Activated CD4-positive, alpha-beta T cell treated with anti-CD3 and anti-CD28 coated beads, Interleukin-2, amount 50 U/mL, for 4 hours (primary cell): ENCODE data around the gene AGPS.
"Not testable (repeated sequence)": the region's sequence is repeated elsewhere in the genome, so short reads cannot be mapped to it uniquely, and the experiment has no call there.

Experiments used
- DNase-seq, 2 experiments: peaks; one replicate each; pipeline ENCODE4 v3.0.0-alpha.2; 2020

Gene AGPS

GRCh38 chr2:177424120-177424519 is 31.5 kb downstream of the AGPS start:
- not testable (repeated sequence) for DNase-seq

- DNase-seq: not testable (repeated sequence)
Measured at GRCh38 chr2:177424620-177425019, 32.0 kb downstream of the AGPS start.

- no peak for DNase-seq
Measured at GRCh38 chr2:177427316-177427715, 34.7 kb downstream of the AGPS start.

GRCh38 chr2:177427936-177428335 is 35.4 kb downstream of the AGPS start:
- not testable (repeated sequence) for DNase-seq

GRCh38 chr2:177429688-177430325 is 37.2 kb downstream of the AGPS start:
- no peak for DNase-seq

GRCh38 chr2:177430411-177430810 is 37.8 kb downstream of the AGPS start:
- no peak for DNase-seq

- not testable (repeated sequence) for DNase-seq
Measured at GRCh38 chr2:177431111-177431725, 38.6 kb downstream of the AGPS start.

GRCh38 chr2:177432703-177433102 is 40.1 kb downstream of the AGPS start:
- DNase-seq: no peak

- no peak for DNase-seq
Measured at GRCh38 chr2:177433402-177433801, 40.8 kb downstream of the AGPS start.

GRCh38 chr2:177434475-177434874 is 41.9 kb downstream of the AGPS start:
- no peak for DNase-seq

DNA sequence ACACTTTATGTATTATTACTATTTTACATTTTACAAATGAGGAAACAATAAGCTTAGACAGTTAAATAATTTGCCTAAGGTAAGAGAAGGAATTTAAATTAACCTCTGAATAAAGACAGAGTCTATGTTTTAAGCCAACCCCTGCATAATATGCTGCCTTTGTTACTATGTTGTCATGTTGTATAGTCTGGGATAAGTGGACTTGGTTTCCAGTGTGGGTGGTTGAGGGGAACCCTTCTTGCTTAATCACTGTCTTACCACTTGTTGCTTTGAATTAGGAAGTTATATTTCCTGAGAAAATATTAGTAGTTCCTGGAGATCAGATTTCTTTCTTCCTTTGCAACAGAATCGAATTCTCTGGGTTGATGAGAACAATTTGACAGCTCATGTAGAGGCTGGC is 52.6 kb downstream of the AGPS start:
- DNase-seq: no peak

DNA sequence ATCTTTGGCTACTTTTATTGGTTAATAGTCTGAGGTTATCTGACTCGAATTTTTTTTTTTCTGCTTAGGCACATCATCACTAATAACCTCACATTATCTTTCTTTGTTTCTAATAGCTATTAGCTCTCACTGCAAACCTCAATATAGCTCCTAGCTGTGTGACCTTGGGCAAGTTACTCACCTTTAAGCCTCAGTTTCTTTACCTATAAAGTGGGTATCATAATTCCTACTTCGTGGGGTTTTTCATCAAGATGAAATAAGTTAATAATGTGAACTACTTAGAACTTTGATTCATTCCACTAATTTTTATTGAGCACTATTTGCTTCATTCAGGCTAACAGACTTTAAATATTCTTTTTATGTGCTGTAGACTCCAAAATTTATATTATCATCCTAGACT is 55.5 kb downstream of the AGPS start:
- DNase-seq: no peak

DNA sequence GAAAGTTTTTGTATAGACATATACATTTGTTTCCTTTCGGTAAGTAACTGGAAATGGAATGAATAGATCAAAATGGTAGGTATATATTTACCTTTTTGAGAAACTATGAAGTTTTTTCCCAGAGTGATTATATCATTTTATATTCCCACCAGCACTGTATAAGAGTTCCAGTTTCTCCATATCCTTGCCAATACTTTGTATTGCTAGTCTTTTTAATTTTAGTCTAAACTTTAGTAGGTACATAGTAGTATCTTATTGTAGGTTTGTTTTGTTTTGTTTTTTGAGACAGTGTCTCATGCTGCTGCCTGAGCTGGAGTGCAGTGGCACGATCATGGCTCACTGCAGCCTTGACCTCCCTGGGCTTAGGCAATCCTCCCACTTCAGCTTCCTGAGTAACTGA is 56.6 kb downstream of the AGPS start:
- DNase-seq: no peak

DNA sequence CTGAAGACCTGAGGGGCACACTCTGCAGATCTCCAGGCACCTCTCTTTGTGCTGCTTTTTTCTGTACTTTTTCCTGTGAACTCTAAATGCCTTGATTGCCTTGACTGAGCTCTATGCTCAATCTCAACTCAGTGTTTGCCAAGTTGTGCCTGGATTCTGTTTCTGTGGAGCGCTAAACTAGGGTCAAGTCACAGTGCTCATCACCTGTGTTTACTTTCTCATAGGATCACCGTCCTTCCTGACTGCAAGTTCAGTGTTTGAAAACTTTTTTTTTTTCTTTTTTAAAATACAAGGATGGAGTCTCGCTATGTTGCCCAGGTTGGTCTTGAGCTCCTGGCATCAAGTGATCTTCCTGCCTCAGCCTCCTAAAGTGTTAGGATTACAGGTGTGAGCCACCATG is 62.6 kb downstream of the AGPS start:
- no peak for DNase-seq

DNA sequence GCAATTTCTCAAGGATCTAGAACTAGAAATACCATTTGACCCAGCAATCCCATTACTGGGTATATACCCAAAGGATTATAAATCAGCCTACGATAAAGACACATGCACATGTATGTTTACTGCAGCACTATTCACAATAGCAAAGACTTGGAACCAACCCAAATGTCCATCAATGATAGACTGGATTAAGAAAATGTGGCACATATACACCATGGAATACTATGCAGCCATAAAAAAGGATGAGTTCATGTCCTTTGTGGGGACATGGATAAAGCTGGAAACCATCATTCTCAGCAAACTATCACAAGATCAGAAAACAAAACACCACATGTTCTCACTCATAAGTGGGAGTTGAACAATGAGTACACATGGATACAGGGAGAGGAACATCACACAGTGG is 67.2 kb downstream of the AGPS start:
- not testable (repeated sequence) for DNase-seq

- DNase-seq: no peak
Measured at GRCh38 chr2:177460973-177461585, 68.5 kb downstream of the AGPS start.

DNA sequence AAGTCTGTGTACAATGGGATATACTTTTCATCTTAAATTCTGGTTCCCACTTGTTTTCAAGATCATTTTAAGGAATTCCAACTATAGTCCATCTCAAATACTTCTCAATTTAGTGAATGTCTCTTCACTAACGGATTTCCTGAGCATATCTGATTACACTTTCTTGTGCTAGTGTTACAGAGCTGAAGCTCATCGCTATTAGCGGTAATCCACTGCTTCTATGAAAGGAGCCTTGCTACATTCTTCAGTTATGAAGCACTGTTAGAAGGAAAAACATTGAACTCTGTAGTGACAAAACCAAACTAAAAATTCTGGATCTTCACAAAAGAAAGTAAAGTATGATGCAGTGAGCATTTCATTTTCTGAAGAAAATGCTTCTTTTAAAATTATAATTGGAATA is 72.0 kb downstream of the AGPS start:
- no peak for DNase-seq

DNA sequence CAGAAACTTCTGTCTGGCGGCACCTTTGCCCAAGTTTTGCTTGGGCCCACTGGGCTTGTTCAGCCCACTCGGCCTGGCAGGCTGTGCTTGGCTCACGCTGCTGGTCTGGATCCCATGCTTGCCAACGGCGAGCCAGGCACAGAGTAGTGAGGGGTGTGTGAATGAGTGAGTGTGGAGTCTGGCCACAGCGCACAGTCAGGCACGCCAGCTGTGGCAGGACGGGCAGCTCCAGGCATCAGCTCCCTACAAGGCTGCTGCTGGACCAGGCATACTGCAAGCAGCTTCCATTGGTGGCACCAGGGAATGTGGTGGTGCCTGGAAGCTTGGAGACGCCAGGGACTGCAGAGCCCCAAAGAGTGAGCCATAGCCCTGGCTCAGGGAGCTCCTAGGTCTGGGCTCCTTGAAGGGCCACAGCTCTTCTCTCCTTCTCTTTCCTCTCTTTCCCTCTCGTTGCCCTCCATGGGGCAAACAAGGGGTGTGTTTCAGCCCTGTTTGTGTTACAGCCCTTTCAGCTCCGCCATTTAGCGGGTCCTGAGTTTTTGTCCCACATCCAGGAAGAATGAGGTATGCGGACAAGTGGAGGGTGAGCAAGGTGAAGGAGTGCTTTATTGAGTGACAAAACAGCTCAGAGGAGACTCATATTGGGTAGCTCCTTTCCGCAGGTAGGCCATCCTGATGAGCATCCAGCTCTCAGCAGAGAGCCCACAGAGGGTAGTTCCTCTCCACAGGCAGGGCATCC is 73.0 kb downstream of the AGPS start:
- no peak for DNase-seq

DNA sequence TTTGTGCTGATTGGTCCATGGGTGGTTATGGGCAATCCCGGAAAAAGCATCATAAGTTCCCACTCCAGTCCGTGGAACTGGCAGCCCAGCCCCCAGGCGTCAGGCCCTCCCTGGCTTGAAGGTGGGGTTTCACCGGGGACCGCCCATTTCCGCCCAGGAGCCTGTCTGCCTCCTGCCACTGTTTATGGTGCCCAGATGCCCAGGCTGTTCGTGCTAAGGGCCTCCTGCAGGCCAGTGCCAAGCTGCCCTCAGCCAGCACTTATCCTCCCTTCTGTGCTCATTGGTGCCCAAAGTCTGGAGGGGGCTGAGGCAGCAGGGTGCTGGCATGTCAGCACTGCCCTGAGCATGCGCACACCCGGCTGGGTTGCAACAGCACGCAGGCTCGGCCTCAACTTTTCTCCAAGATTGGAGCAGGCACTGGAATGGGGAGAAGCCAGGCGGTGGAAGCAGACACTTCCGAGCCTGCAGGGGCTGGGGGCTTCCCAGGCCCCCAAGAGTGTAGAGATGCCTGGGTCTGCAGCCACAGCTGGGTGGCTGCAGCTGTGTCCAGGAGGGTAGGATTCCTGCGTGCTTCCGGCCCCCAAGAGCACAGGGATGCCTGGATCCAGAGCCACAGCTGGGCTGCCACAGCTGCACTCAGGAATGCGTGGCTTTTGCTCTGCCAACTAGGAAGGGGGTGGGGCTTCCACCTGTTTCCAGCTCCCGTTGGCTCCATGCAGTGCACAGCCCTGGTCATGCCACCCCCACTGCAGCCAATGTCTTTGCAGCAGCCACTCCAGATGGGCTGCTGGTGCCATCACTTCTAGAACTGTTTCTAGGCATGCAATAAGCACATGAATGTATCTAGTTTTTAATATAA is 74.0 kb downstream of the AGPS start:
- no peak for DNase-seq

DNA sequence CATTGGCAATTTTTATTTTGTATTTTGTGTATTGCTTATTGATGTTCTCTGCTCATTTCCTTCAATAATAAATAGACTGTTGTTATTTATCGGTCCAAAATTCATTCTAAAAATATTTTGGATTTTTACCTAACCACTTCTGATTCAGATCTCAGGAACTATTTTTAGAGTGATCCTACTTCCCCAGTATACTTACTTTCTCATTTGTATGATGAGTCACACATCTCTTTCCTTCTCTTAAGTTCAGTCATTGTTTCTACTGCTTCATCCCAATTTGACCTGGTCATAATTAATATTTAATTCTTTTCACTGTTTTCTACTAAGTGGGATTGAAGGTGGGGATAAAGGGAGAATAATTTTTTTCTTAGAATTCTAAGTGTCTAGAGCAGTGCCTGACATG is 75.1 kb downstream of the AGPS start:
- DNase-seq: no peak

- DNase-seq: no peak
Measured at GRCh38 chr2:177471990-177472389, 79.4 kb downstream of the AGPS start.

DNA sequence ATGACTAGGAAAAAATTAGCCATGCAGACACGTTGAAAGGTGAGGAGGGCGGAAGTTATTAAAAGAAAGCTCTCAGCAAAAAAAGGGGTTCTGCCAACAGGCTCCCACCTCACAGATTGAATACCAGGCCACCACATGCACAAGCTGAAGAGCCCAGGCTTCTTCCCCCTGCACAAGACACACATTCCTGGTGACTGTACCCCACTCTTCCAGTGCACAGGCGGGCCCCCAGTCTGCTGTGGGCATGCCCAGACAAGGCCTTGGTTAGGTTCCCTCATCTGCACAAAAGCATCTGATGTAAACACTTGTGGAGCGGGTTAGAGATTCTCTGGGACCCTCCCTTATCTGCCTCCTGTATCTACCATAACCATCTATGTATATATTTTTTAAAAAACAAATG is 81.7 kb downstream of the AGPS start:
- DNase-seq: no peak

DNA sequence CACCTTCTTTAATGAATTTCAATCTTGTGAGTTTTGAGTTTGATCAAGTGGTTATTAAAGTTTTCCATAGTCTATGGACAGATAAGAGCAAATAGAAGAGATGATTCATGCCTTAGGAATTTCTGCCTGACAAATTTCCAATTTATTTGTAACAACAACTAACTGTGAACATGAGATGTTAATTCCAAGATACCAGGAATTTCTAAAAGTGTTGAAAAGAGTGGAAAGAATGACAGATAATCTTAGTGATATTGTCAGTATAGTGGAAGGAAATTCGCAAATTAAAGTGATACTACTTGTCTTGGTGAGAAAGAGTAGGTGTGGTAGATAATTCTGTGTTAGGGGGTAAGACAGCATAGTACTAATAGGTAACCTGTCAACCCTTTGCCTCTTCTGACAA is 82.4 kb downstream of the AGPS start:
- DNase-seq: no peak
